MCF 10A (cell line): Measurements from ENCODE around the gene ADD3. TPM values are rescaled to one million over a fixed set of nuclear protein-coding genes. Genes with fewer than 3 reads are reported as not detected.

Experiments
- BruUV-seq: library from RNA; stranded (reverse); fragments of 400-500 nt; replicated peaks from 2 replicates; lab custom pipeline; 2021; lab: Mats Ljungman, UMichigan
- CTCF ChIA-PET: fragments of 300-600 bp; sonication (Branson Sonifier 250); formaldehyde crosslinking; extraction: SDS; loops from one replicate; lab custom pipeline; 2021; ENCODE audit warnings: antibody characterized with exemption, inconsistent platforms; lab: Yijun Ruan, JAX
- POLR2A ChIA-PET: fragments of 300-600, 350-650 bp; sonication (Branson Sonifier 250); formaldehyde crosslinking; extraction: SDS; loops from one replicate; lab custom pipeline; 2020; ENCODE audit warnings: antibody characterized with exemption, inconsistent platforms; lab: Yijun Ruan, JAX
- DNase-seq: peaks from one replicate; pipeline ENCODE4 v3.0.0-alpha.2; 2018; ENCODE audit not compliant: unreplicated experiment
- H3K27ac Mint-ChIP-seq: one replicate; pipeline ENCODE4 v1.8.0; 2022; ENCODE audit warnings: mild to moderate bottlenecking, low read depth, mixed read lengths; ENCODE audit not compliant: unreplicated experiment
- H3K27me3 Mint-ChIP-seq: one replicate; pipeline ENCODE4 v1.8.0; 2022; ENCODE audit warnings: mixed read lengths; ENCODE audit not compliant: insufficient read depth, unreplicated experiment
- H3K36me3 Mint-ChIP-seq: one replicate; pipeline ENCODE4 v1.8.0; 2022; ENCODE audit warnings: mild to moderate bottlenecking, moderate library complexity, mixed read lengths; ENCODE audit not compliant: insufficient read depth, unreplicated experiment
- H3K4me1 Mint-ChIP-seq: one replicate; pipeline ENCODE4 v1.8.0; 2022; ENCODE audit warnings: mixed read lengths; ENCODE audit not compliant: insufficient read depth, unreplicated experiment
- H3K4me3 Mint-ChIP-seq: one replicate; pipeline ENCODE4 v1.8.0; 2022; ENCODE audit warnings: mild to moderate bottlenecking, moderate library complexity, mixed read lengths; ENCODE audit not compliant: unreplicated experiment
- H3K9me3 Mint-ChIP-seq: one replicate; pipeline ENCODE4 v1.8.0; 2022; ENCODE audit warnings: mixed read lengths; ENCODE audit not compliant: unreplicated experiment
- CTCF ChIP-seq: fragments of 200-600 bp; IDR thresholded peaks from one replicate; pipeline ENCODE4 v1.8.0; 2022; ENCODE audit warnings: antibody characterized with exemption, mild to moderate bottlenecking; ENCODE audit not compliant: unreplicated experiment
- intact Hi-C: fragments of 100-400 bp; cut with micrococcal nuclease; formaldehyde crosslinking; loops from 2 replicates; pipeline ENCODE4 v1.14.1; 2022
- total RNA-seq: library from RNA; stranded (reverse); gene quantifications from 2 replicates; pipeline ENCODE4 v1.2.3, GENCODE V29; 2022

Gene ADD3
- total RNA-seq, 1 experiment from 2014 or later, result 14.5 TPM

DNA sequence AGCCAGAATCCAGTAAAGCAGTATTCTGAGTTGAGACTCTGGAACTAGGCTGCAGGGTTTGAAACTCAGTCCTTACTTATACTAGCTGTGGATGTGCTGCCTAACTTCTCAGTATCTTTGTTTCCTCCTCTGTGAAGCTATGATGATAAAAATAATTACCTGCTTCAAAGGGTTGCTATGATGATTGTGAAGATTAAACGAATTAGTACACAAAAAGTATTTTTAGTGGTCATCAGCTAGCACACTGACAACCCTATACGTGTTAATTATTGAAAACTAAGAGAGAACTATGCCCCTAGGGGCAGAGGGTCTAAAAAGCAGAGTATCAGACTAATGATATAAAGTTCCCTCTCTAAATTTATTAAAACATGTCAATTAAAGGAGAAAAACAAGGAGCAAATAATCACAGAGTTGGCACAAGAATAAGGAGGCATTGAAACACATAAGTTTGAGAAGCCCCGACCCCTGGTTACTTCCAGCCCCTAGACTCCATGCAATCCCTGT, 34.4 kb upstream of the ADD3 start:
- POLR2A ChIA-PET, result no interaction called here
- H3K9me3 Mint-ChIP-seq, result no peaks in the 10 kb centered on the region
- H3K27me3 Mint-ChIP-seq, result no peaks in the 10 kb centered on the region
- CTCF ChIA-PET, result interaction anchor here (1.6 kb wide), 1 partner anchor 15 kb away, joined by 3 read pairs; no protein-coding TSS in a partner anchor
- TF ChIP-seq CTCF, result no peak
- H3K4me3 Mint-ChIP-seq, result no peak overlapping the region
- H3K4me1 Mint-ChIP-seq, result no peaks in the 10 kb centered on the region
- H3K36me3 Mint-ChIP-seq, result no peaks in the 10 kb centered on the region
- intact Hi-C loops, result no loop called here
- H3K27ac Mint-ChIP-seq, result no peak overlapping the region
- no peak for DNase-seq
- no TSS peak for BruUV-seq

DNA sequence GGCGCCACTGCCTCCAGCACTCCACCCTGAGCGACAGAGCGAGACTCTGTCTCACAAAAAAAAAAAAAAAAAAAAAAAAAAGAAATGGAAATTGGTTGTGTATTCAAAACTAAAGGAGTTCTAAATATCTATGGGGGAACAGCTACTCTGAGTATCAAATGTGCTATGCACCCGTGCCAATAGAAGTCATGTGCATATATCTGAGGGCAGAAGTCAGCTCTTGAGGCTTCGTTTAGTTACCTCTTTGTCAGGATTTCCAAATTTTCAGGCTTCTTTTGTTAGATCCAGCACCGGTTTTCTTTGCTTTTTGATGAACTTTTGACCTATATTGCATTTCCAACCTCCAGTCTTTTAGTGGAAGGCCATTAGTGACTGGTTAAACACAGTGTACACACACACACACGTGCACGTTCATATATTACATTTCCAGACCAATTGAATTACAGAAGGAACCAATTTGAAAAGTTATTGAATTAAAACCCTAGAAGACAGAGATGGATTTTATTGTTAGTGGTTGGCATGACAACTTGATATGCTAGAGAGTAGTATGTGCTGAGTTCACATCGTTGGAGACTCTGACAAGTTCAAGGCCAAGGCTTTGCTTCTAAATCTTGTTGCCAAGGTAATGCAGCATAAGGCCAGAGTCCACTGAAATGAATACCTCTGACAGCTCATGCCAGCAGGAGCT, 33.1 kb upstream of the ADD3 start:
- CTCF ChIA-PET, result interaction anchor here (0.6 to 1.6 kb wide), 5 partner anchors 9 to 52 kb away, joined by 3 to 6 read pairs (median 3); no protein-coding TSS in a partner anchor
- POLR2A ChIA-PET, result no interaction called here
- TF ChIP-seq CTCF, result no peak
- no peak for DNase-seq
- no peaks in the 10 kb centered on the region for H3K36me3 Mint-ChIP-seq
- H3K9me3 Mint-ChIP-seq, result no peaks in the 10 kb centered on the region
- no TSS peak for BruUV-seq
- H3K4me1 Mint-ChIP-seq, result no peaks in the 10 kb centered on the region
- no peak overlapping the region for H3K4me3 Mint-ChIP-seq
- intact Hi-C loops, result no loop called here
- H3K27me3 Mint-ChIP-seq, result no peaks in the 10 kb centered on the region
- no peak overlapping the region for H3K27ac Mint-ChIP-seq

- H3K9me3 Mint-ChIP-seq, result no peaks in the 10 kb centered on the region
- no TSS peak for BruUV-seq
- ChIA-PET POLR2A (no interaction called here), CTCF (interaction anchor here (0.6 to 1.8 kb wide), 4 partner anchors 12 to 87 kb away, joined by 3 to 8 read pairs (median 3); no protein-coding TSS in a partner anchor)
- H3K4me1 Mint-ChIP-seq, result no peaks in the 10 kb centered on the region
- no peak overlapping the region for H3K4me3 Mint-ChIP-seq
- no peak for DNase-seq
- no peaks in the 10 kb centered on the region for H3K36me3 Mint-ChIP-seq
- H3K27me3 Mint-ChIP-seq, result no peaks in the 10 kb centered on the region
- no peak overlapping the region for H3K27ac Mint-ChIP-seq
- intact Hi-C loops, result no loop called here
- TF ChIP-seq CTCF, result no peak
These were observed 32.3 kb upstream of the ADD3 start for GRCh38 chr10:109975244-109976190.

- Mint-ChIP-seq H3K4me3 (no peak overlapping the region), H3K36me3 (no peaks in the 10 kb centered on the region), H3K27ac (no peak overlapping the region), H3K4me1 (no peaks in the 10 kb centered on the region), H3K27me3 (no peaks in the 10 kb centered on the region), H3K9me3 (no peaks in the 10 kb centered on the region)
- no TSS peak for BruUV-seq
- no peak for TF ChIP-seq CTCF
- DNase-seq, result no peak
- ChIA-PET POLR2A (interaction anchor here (0.7 kb wide), 1 partner anchor 15 kb away, joined by 4 read pairs; no protein-coding TSS in a partner anchor), CTCF (interaction anchor here (0.9 to 1.8 kb wide), 4 partner anchors 11 to 88 kb away, joined by 3 to 8 read pairs (median 5); no protein-coding TSS in a partner anchor)
- intact Hi-C loops, result no loop called here
These were observed 31.1 kb upstream of the ADD3 start for GRCh38 chr10:109976681-109977080.
